ENCODE results near the gene KLC3. TPM values are rescaled to one million over a fixed set of nuclear protein-coding genes. Genes with fewer than 3 reads are reported as not detected.

KLC3 gene
- total RNA-seq, 1 experiment from 2014 or later, result 0.49 TPM

DNA sequence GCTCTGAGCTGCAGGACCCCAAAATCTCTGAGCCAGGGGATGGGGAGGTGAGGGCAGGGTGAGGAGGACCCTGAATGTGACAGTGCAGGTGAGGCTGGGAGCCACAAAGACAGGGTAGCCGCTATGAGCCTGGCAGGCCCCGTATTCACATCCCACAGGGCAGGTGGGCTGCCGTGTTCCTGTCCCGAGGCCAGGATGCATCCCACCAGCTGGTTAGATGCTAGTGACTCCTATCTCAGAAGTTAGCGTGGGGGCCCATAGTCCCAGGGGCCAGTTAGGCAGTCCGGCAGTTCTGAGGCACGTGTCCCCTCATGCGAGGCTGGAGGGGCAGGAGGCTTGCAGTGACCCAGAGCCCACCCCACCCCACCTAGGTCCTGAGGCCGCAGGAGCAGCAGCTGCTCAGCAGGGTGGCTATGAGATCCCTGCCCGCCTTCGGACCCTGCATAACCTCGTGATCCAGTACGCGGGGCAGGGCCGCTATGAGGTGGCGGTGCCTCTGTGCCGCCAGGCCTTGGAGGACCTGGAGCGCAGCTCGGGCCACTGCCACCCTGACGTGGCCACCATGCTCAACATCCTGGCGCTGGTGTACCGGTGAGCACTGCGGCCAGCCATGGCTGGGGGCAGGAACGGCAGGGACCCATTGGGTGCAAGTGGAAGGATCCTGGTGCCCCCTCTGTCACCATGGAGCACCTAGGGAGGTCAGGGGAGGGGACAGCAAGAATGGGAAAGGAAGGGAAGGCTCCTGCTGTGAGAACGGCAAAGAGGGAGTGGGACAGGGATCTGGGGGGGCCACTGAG lies 7.2 kb downstream of the KLC3 start:
- intact Hi-C loops (cut with micrococcal nuclease; ENCODE audit: unreplicated experiment), result no loop called here
- no peak for TF ChIP-seq SIN3A (IDR thresholded peaks at IDR 0.05; ENCODE audit: borderline replicate concordance, insufficient read depth, low read depth, low read length)
- TF ChIP-seq POLR2AphosphoS5 (IDR thresholded peaks at IDR 0.05; ENCODE audit: low read depth, low read length), result no peak
- no peak for TF ChIP-seq TCF7L2 (IDR thresholded peaks at IDR 0.05; ENCODE audit: low read depth, low read length)
- TF ChIP-seq, protein P1, sequence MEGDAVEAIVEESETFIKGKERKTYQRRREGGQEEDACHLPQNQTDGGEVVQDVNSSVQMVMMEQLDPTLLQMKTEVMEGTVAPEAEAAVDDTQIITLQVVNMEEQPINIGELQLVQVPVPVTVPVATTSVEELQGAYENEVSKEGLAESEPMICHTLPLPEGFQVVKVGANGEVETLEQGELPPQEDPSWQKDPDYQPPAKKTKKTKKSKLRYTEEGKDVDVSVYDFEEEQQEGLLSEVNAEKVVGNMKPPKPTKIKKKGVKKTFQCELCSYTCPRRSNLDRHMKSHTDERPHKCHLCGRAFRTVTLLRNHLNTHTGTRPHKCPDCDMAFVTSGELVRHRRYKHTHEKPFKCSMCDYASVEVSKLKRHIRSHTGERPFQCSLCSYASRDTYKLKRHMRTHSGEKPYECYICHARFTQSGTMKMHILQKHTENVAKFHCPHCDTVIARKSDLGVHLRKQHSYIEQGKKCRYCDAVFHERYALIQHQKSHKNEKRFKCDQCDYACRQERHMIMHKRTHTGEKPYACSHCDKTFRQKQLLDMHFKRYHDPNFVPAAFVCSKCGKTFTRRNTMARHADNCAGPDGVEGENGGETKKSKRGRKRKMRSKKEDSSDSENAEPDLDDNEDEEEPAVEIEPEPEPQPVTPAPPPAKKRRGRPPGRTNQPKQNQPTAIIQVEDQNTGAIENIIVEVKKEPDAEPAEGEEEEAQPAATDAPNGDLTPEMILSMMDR (IDR thresholded peaks at IDR 0.05), result no peak
- TF ChIP-seq, protein P2, sequence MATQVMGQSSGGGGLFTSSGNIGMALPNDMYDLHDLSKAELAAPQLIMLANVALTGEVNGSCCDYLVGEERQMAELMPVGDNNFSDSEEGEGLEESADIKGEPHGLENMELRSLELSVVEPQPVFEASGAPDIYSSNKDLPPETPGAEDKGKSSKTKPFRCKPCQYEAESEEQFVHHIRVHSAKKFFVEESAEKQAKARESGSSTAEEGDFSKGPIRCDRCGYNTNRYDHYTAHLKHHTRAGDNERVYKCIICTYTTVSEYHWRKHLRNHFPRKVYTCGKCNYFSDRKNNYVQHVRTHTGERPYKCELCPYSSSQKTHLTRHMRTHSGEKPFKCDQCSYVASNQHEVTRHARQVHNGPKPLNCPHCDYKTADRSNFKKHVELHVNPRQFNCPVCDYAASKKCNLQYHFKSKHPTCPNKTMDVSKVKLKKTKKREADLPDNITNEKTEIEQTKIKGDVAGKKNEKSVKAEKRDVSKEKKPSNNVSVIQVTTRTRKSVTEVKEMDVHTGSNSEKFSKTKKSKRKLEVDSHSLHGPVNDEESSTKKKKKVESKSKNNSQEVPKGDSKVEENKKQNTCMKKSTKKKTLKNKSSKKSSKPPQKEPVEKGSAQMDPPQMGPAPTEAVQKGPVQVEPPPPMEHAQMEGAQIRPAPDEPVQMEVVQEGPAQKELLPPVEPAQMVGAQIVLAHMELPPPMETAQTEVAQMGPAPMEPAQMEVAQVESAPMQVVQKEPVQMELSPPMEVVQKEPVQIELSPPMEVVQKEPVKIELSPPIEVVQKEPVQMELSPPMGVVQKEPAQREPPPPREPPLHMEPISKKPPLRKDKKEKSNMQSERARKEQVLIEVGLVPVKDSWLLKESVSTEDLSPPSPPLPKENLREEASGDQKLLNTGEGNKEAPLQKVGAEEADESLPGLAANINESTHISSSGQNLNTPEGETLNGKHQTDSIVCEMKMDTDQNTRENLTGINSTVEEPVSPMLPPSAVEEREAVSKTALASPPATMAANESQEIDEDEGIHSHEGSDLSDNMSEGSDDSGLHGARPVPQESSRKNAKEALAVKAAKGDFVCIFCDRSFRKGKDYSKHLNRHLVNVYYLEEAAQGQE (IDR thresholded peaks at IDR 0.05; ENCODE audit: insufficient read depth in 1 of 2, low read depth in 2 of 2, low read length in 1 of 2), result no peak
- Histone ChIP-seq H3K4me3 (ENCODE audit: low read depth in 2 of 2, low read length in 2 of 2) (no peak overlapping the region), H3K4me1 (ENCODE audit: control insufficient read depth, insufficient read depth, low read length) (no peaks in the 10 kb centered on the region), H3K27me3 (ENCODE audit: control insufficient read depth, insufficient read depth, low read length) (no peaks in the 10 kb centered on the region), H3K36me3 (ENCODE audit: control insufficient read depth, insufficient read depth, low read length) (no peaks in the 10 kb centered on the region), H3K27ac (ENCODE audit: low read length) (no peak overlapping the region), H3K9me3 (ENCODE audit: control insufficient read depth, insufficient read depth, low read depth, low read length) (no peaks in the 10 kb centered on the region)
- DNase-seq (ENCODE audit: low read depth, low spot score), result no peak
- ChIA-PET POLR2A (no interaction called here), CTCF (no interaction called here)
- in situ Hi-C loops (cut with HindIII; ENCODE audit: low pct_unique_long_range_greater_than_20kb, low sequenced_read_pairs), result no loop called here
- BruUV-seq (replicated peaks), result no TSS peak
- no peak for ATAC-seq

DNA sequence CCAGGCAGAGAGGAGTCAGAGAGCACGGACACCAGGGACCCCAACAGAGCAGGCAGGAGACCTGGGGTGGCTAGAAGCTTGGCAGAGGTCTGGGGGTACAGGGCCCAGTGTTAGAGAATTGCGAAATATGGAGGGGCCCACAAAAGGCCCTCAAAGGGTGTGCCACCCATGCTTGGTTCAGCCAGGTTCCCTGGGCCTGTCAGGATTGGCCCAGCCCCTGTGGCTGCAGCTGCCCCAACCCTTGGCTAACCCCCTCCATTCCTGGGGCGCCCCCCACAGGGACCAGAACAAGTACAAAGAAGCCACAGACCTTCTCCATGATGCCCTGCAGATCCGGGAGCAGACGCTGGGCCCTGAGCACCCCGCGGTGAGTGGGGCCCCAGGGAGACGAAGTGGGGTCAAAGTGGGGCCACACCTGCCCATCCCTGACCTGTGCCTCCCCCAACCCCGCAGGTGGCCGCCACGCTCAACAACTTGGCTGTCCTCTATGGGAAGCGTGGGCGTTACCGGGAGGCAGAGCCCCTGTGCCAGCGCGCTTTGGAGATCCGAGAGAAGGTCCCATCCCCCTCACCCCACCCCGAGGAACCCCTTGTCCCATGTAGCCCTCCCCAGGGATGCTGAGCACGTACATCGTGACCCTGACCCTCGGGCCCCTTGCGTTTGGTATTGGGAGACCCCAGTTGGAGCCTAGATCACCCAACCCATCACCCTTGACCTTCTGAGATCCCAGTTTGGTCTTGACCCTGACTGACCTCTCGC lies 8.0 kb downstream of the KLC3 start:
- ATAC-seq (no peak), DNase-seq (ENCODE audit: low read depth, low spot score) (no peak)
- in situ Hi-C loops (cut with HindIII; ENCODE audit: low pct_unique_long_range_greater_than_20kb, low sequenced_read_pairs), result no loop called here
- Histone ChIP-seq H3K27me3 (ENCODE audit: control insufficient read depth, insufficient read depth, low read length) (no peaks in the 10 kb centered on the region), H3K27ac (ENCODE audit: low read length) (no peak overlapping the region), H3K4me1 (ENCODE audit: control insufficient read depth, insufficient read depth, low read length) (no peaks in the 10 kb centered on the region), H3K4me3 (ENCODE audit: low read depth in 2 of 2, low read length in 2 of 2) (no peak overlapping the region), H3K36me3 (ENCODE audit: control insufficient read depth, insufficient read depth, low read length) (no peaks in the 10 kb centered on the region), H3K9me3 (ENCODE audit: control insufficient read depth, insufficient read depth, low read depth, low read length) (no peaks in the 10 kb centered on the region)
- ChIA-PET POLR2A (no interaction called here), CTCF (no interaction called here)
- intact Hi-C loops (cut with micrococcal nuclease; ENCODE audit: unreplicated experiment), result no loop called here
- no TSS peak for BruUV-seq (replicated peaks)
- TF ChIP-seq, protein P1 (IDR thresholded peaks at IDR 0.05), result no peak
- TF ChIP-seq, protein P2 (IDR thresholded peaks at IDR 0.05; ENCODE audit: insufficient read depth in 1 of 2, low read depth in 2 of 2, low read length in 1 of 2), result no peak
- no peak for TF ChIP-seq SIN3A (IDR thresholded peaks at IDR 0.05; ENCODE audit: borderline replicate concordance, insufficient read depth, low read depth, low read length)
- TF ChIP-seq POLR2AphosphoS5 (IDR thresholded peaks at IDR 0.05; ENCODE audit: low read depth, low read length), result no peak
- no peak for TF ChIP-seq TCF7L2 (IDR thresholded peaks at IDR 0.05; ENCODE audit: low read depth, low read length)

Measured in Panc1 (cell line).